ENCODE data around the gene KLK11. TPM values are rescaled to one million over a fixed set of nuclear protein-coding genes. Genes with fewer than 3 reads are reported as not detected.
A peak's percentile ranks its signal among the peaks of the same experiment; 100 is the strongest.

Gene KLK11
- total RNA-seq, 2 donors from 2014 or later: 0.29 to 2.5 TPM

- Histone ChIP-seq H3K36me3 (ENCODE audit: control insufficient read depth, insufficient read depth, low read length) (no peaks in the 10 kb centered on the region), H3K27ac (ENCODE audit: low read depth, low read length) (no peak overlapping the region), H3K4me1 (ENCODE audit: control insufficient read depth, insufficient read depth, low read length) (no peaks in the 10 kb centered on the region), H3K27me3 (ENCODE audit: control insufficient read depth, insufficient read depth, low read length, poor library complexity, severe bottlenecking) (peaks cover 14% of the 10 kb centered on the region), H3K9me3 (ENCODE audit: control insufficient read depth, low read length) (no peaks in the 10 kb centered on the region), H3K4me3 (ENCODE audit: low read length) (no peak overlapping the region), H3K9ac (ENCODE audit: extremely low read depth, low read length, poor library complexity, severe bottlenecking) (no peak overlapping the region)
- Mint-ChIP-seq H3K4me1 (peaks cover 14% of the 10 kb centered on the region), H3K27ac (peak overlapping the region; percentile 68), H3K36me3 (ENCODE audit: low read depth) (no peaks in the 10 kb centered on the region), H3K4me3 (peak overlapping the region; percentile 49), H3K9me3 (no peaks in the 10 kb centered on the region), H3K27me3 (ENCODE audit: insufficient read depth) (peaks cover 61% of the 10 kb centered on the region)
- DNase-seq: peak; percentile 96
- TF ChIP-seq CTCF (conservative IDR thresholded peaks at IDR 0.05): no peak
- WGBS, 2 experiments (ENCODE audit: insufficient coverage in 1 of 2, insufficient read length in 1 of 2): 91 to 95% methylated on average over 30 to 42 of the region's 42 CpGs
These were observed 23.7 kb downstream of the KLK11 start for GRCh38 chr19:51002542-51003311.

- WGBS, 2 experiments (ENCODE audit: insufficient coverage in 1 of 2, insufficient read length in 1 of 2): 86 to 89% methylated on average over 9 to 12 of the region's 12 CpGs
- Mint-ChIP-seq H3K27ac (peak overlapping the region; percentile 68), H3K36me3 (ENCODE audit: low read depth) (no peaks in the 10 kb centered on the region), H3K9me3 (no peaks in the 10 kb centered on the region), H3K27me3 (ENCODE audit: insufficient read depth) (peaks cover 62% of the 10 kb centered on the region), H3K4me1 (peaks cover 14% of the 10 kb centered on the region), H3K4me3 (peak overlapping the region; percentile 49)
- Histone ChIP-seq H3K36me3 (ENCODE audit: control insufficient read depth, insufficient read depth, low read length) (no peaks in the 10 kb centered on the region), H3K27me3 (ENCODE audit: control insufficient read depth, insufficient read depth, low read length, poor library complexity, severe bottlenecking) (peaks cover 12% of the 10 kb centered on the region), H3K9me3 (ENCODE audit: control insufficient read depth, low read length) (no peaks in the 10 kb centered on the region), H3K4me1 (ENCODE audit: control insufficient read depth, insufficient read depth, low read length) (no peaks in the 10 kb centered on the region), H3K9ac (ENCODE audit: extremely low read depth, low read length, poor library complexity, severe bottlenecking) (no peak overlapping the region), H3K4me3 (ENCODE audit: low read length) (no peak overlapping the region), H3K27ac (ENCODE audit: low read depth, low read length) (no peak overlapping the region)
- peak; percentile 79 for DNase-seq
- TF ChIP-seq CTCF (conservative IDR thresholded peaks at IDR 0.05): no peak
These were observed 24.3 kb downstream of the KLK11 start for GRCh38 chr19:51002089-51002532.

GRCh38 chr19:51001515-51001914, 24.9 kb downstream of the KLK11 start, which contains the start of gene KLK8:
TSS of gene KLK8 (minus strand) at chr19:51001604. CDS start at chr19:51001167, 437 bp downstream.
- peaks cover 12% of the 10 kb centered on the region for H3K27me3 ChIP-seq (ENCODE audit: control insufficient read depth, insufficient read depth, low read length, poor library complexity, severe bottlenecking)
- H3K9me3 ChIP-seq (ENCODE audit: control insufficient read depth, low read length): no peaks in the 10 kb centered on the region
- no peak within 1 kb of the TSS for H3K4me3 ChIP-seq (ENCODE audit: low read length)
- H3K4me3 Mint-ChIP-seq: peak within 1 kb of the TSS; percentile 49
- 68% methylated on average over 6 of the region's 7 CpGs; no CpG with 5 or more reads in 1 of the 2 experiments for WGBS, 2 experiments (ENCODE audit: insufficient coverage in 1 of 2, insufficient read length in 1 of 2)
- H3K27ac Mint-ChIP-seq: peak within 1 kb of the TSS; percentile 68
- TF ChIP-seq CTCF (conservative IDR thresholded peaks at IDR 0.05): no peak
- H3K9me3 Mint-ChIP-seq: no peaks in the 10 kb centered on the region
- H3K9ac ChIP-seq (ENCODE audit: extremely low read depth, low read length, poor library complexity, severe bottlenecking): no peak within 1 kb of the TSS
- peaks cover 58% of the 10 kb centered on the region for H3K27me3 Mint-ChIP-seq (ENCODE audit: insufficient read depth)
- H3K36me3 ChIP-seq (ENCODE audit: control insufficient read depth, insufficient read depth, low read length): no peaks in the 10 kb centered on the region
- no peaks in the 10 kb centered on the region for H3K4me1 ChIP-seq (ENCODE audit: control insufficient read depth, insufficient read depth, low read length)
- no peak within 1 kb of the TSS for H3K27ac ChIP-seq (ENCODE audit: low read depth, low read length)
- peak; percentile 80 for DNase-seq
- H3K36me3 Mint-ChIP-seq (ENCODE audit: low read depth): no peaks in the 10 kb centered on the region
- H3K4me1 Mint-ChIP-seq: peaks cover 14% of the 10 kb centered on the region

Data from endodermal cell (in vitro differentiated cells).